CD4-positive, CD25-positive, alpha-beta regulatory T cell (primary cell): ENCODE data around the gene TNFSF10. TPM values are rescaled to one million over a fixed set of nuclear protein-coding genes. Genes with fewer than 3 reads are reported as not detected.

Experiments
- ATAC-seq, 2 donors: fragments of 150-1000 bp; cut with Tn5 transposase; one replicate each; pipeline ENCODE4 v1.10.0; 2021; ENCODE audit warnings: low read depth in 2 of 2, moderate number of reproducible peaks in 2 of 2, moderate library complexity in 1 of 2
- DNase-seq, 3 donors: peaks; one replicate each; pipeline versions ENCODE4 v3.0.0 to v3.0.0-alpha.2; 2012 to 2022; ENCODE audit warnings: mixed read lengths in 1 of 3
- H3K27ac ChIP-seq: one replicate; pipeline ENCODE4 v1.7.0; 2013; ENCODE audit warnings: mild to moderate bottlenecking, low read length; ENCODE audit not compliant: insufficient read depth, poor library complexity, severe bottlenecking
- H3K27me3 ChIP-seq: one replicate; pipeline ENCODE4 v1.7.0; 2013; ENCODE audit warnings: low read length; ENCODE audit not compliant: control insufficient read depth, insufficient read depth
- H3K36me3 ChIP-seq: one replicate; pipeline ENCODE4 v1.7.0; 2013; ENCODE audit warnings: mild to moderate bottlenecking, low read length, moderate library complexity; ENCODE audit not compliant: control insufficient read depth, insufficient read depth
- H3K4me1 ChIP-seq: 2 replicates; pipeline ENCODE4 v1.7.0; 2013; ENCODE audit warnings: mild to moderate bottlenecking, low read length; ENCODE audit not compliant: insufficient read depth, control insufficient read depth, poor library complexity, severe bottlenecking
- H3K4me3 ChIP-seq: one replicate; pipeline ENCODE4 v1.7.0; 2013; ENCODE audit warnings: low read depth, mild to moderate bottlenecking, low read length, moderate library complexity
- H3K9me3 ChIP-seq, 2 experiments: 1 replicate in 1 of 2; 2 replicates in 1 of 2; pipeline ENCODE4 v1.7.0; 2013; ENCODE audit warnings: low read length in 2 of 2, mild to moderate bottlenecking in 1 of 2, moderate library complexity in 1 of 2; ENCODE audit not compliant: control insufficient read depth in 2 of 2
- H3K27ac Mint-ChIP-seq, 3 donors: one replicate each; pipeline ENCODE4 v1.8.0; 2020 to 2022; ENCODE audit warnings: mild to moderate bottlenecking in 3 of 3, mixed read lengths in 3 of 3, moderate library complexity in 2 of 3
- H3K27me3 Mint-ChIP-seq: one replicate; pipeline ENCODE4 v1.8.0; 2022; ENCODE audit warnings: mild to moderate bottlenecking, mixed read lengths
- H3K36me3 Mint-ChIP-seq: one replicate; pipeline ENCODE4 v1.8.0; 2020; ENCODE audit warnings: mixed read lengths
- H3K4me1 Mint-ChIP-seq, 4 donors: one replicate each; pipeline ENCODE4 v1.8.0; 2020 to 2022; ENCODE audit warnings: mixed read lengths in 4 of 4, mild to moderate bottlenecking in 1 of 4
- H3K4me3 Mint-ChIP-seq, 4 donors: one replicate each; pipeline ENCODE4 v1.8.0; 2020 to 2022; ENCODE audit warnings: mild to moderate bottlenecking in 4 of 4, mixed read lengths in 4 of 4, moderate library complexity in 3 of 4
- H3K9me3 Mint-ChIP-seq, 7 donors: one replicate each; pipeline ENCODE4 v1.8.0; 2020 to 2022; ENCODE audit warnings: mixed read lengths in 7 of 7, mild to moderate bottlenecking in 3 of 7, moderate library complexity in 2 of 7
- polyA plus RNA-seq, 4 donors: library from polyadenylated mRNA; unstranded; fragments of 300-500 nt; fragmentation: Illumina TruSeq; gene quantifications; one replicate each; pipeline ENCODE4 v1.2.3, GENCODE V29; 2021
- total RNA-seq: library from RNA; stranded (reverse); gene quantifications from one replicate; pipeline ENCODE4 v1.2.3, GENCODE V29; 2022

The TNFSF10 gene
- total and polyA plus RNA-seq, 5 donors from 2014 or later: 29.1 to 93.4 (median 58.0) TPM

DNA sequence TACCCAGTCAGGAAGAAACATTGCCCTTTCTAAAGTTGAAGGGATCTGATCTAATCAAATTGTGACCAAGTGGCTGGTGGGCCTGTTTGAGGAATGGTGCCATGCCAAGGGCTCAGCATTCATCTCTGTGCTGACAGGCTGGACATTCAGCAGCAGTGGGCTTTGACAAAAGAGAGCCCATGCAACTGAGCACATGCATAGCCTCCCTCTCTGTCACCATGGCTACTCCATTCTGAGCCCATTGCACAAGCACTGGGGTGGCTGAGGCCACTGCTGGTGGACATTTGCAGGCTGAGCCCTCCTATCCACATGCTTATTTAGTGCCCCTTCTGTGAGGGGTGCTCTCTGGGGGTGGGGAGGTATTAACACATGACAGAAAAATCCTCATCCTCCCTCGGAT lies 28.6 kb upstream of the TNFSF10 start:
- H3K27ac ChIP-seq: no peak overlapping the region
- no peak overlapping the region for H3K4me3 Mint-ChIP-seq
- no peaks in the 10 kb centered on the region for H3K36me3 ChIP-seq
- H3K4me3 ChIP-seq: no peak overlapping the region
- H3K27ac Mint-ChIP-seq: no peak overlapping the region
- H3K9me3 ChIP-seq: no peaks in the 10 kb centered on the region
- H3K4me1 ChIP-seq: no peaks in the 10 kb centered on the region
- H3K27me3 Mint-ChIP-seq: no peaks in the 10 kb centered on the region
- H3K4me1 Mint-ChIP-seq: peaks cover 0 to 4% (median 1%) of the 10 kb centered on the region in 4 donors
- no peaks in the 10 kb centered on the region for H3K27me3 ChIP-seq
- ATAC-seq (no peak), DNase-seq (no peak)
- H3K36me3 Mint-ChIP-seq: no peaks in the 10 kb centered on the region
- peaks cover 0 to 1% (median 0%) of the 10 kb centered on the region in 7 donors for H3K9me3 Mint-ChIP-seq

DNA sequence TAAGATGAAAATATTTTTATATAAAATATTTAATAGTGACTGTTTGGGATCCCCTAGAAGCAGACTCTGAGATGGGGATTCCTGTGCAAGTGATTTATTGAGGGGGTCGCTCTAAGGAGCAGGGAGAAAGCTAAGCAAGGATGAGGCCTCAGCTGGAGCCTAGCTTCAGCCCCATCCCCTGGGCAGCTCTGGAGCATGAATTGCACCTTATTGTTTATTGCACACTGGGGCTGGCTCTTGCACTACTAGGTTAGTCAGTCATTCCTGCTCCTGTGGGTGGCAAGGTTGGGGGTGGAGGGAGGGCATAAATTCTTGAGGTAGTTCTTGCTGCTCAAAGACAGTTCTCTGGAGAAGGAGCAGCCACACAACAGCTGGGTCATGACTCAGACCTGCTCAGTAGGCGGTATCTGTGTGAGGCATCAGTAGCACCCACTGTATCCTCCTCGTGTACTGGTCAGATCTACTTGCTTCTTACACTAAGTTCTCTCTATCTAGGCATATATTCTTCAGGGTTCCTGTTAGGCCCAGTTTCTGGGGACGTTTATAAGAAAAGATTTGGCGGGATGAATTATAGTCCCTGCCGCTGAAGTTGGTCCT lies 27.2 kb upstream of the TNFSF10 start:
- no peak overlapping the region for H3K4me3 ChIP-seq
- no peaks in the 10 kb centered on the region for H3K9me3 ChIP-seq
- Mint-ChIP-seq H3K36me3 (no peaks in the 10 kb centered on the region), H3K27ac (no peak overlapping the region), H3K9me3 (peaks cover 0 to 1% (median 0%) of the 10 kb centered on the region in 7 donors), H3K4me3 (no peak overlapping the region), H3K27me3 (no peaks in the 10 kb centered on the region), H3K4me1 (peaks cover 0 to 14% (median 7%) of the 10 kb centered on the region in 4 donors)
- H3K36me3 ChIP-seq: no peaks in the 10 kb centered on the region
- no peaks in the 10 kb centered on the region for H3K27me3 ChIP-seq
- peak; percentile 84 to 97 for ATAC-seq
- no peaks in the 10 kb centered on the region for H3K4me1 ChIP-seq
- H3K27ac ChIP-seq: no peak overlapping the region
- DNase-seq: peak in 1 of 3 donors; percentile 69

DNA sequence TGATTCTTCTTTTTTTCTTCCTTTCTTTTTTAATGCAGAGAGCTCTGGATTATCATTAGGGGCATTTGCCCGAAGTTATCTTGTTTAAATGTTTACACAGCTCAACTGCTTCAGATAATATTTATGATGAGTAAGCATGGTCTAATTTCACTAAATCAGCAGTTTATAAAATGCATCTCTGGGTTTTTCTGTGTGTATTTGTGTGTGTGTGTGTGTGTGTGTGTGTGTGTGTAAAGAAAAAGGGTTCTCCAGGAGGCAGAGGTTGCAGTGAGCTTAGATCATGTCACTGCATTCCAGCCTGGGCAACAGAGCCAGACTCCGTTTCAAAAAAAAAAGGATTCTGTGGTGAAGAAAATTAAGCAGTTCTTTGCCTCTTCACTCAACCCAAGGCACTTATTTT lies 25.9 kb upstream of the TNFSF10 start:
- Histone ChIP-seq H3K4me1 (no peaks in the 10 kb centered on the region), H3K27me3 (no peaks in the 10 kb centered on the region), H3K27ac (no peak overlapping the region), H3K4me3 (no peak overlapping the region), H3K9me3 (no peaks in the 10 kb centered on the region), H3K36me3 (no peaks in the 10 kb centered on the region)
- DNase-seq (no peak), ATAC-seq (no peak)
- Mint-ChIP-seq H3K36me3 (no peaks in the 10 kb centered on the region), H3K27me3 (no peaks in the 10 kb centered on the region), H3K4me3 (no peak overlapping the region), H3K27ac (no peak overlapping the region), H3K4me1 (peaks cover 0 to 15% (median 9%) of the 10 kb centered on the region in 4 donors), H3K9me3 (peaks cover 0 to 1% (median 0%) of the 10 kb centered on the region in 7 donors)

DNA sequence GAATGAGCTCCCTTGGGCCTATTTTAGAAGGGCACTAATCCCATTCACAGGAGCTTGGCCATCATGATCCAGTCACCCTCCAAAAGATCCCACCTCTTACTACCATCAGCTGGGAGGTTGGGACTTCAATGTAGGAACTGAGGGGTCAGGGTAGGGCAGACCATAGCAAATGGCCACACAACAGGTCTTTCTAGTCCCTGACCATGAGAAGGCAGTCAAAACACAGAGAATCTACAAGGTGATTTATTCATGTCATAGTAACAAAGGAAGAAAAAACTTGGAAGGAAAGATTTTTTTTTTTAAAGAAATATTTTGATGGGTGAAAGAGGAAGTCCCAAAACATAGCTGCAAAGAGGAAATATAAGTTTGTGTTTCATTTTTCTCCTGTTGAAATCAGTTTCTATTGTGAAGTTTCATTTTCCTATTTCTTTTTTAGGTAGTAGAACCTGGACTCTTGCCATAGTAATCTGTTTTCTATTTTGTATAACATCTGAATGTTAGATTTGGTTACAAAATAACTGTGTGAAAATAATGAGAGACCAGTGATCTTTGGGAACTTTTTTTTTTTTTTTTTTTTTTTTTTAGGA lies 23.5 kb upstream of the TNFSF10 start:
- Histone ChIP-seq H3K9me3 (no peaks in the 10 kb centered on the region), H3K36me3 (no peaks in the 10 kb centered on the region), H3K4me1 (no peaks in the 10 kb centered on the region), H3K27ac (no peak overlapping the region), H3K27me3 (no peaks in the 10 kb centered on the region), H3K4me3 (no peak overlapping the region)
- DNase-seq: no peak
- H3K4me3 Mint-ChIP-seq: peak overlapping the region in 2 of 4 donors; percentile 5 to 57
- no peaks in the 10 kb centered on the region for H3K9me3 Mint-ChIP-seq
- peaks cover 0 to 15% (median 11%) of the 10 kb centered on the region in 4 donors for H3K4me1 Mint-ChIP-seq
- no peaks in the 10 kb centered on the region for H3K36me3 Mint-ChIP-seq
- H3K27me3 Mint-ChIP-seq: no peaks in the 10 kb centered on the region
- no peak for ATAC-seq
- H3K27ac Mint-ChIP-seq: peak overlapping the region in 1 of 3 donors; percentile 59

DNA sequence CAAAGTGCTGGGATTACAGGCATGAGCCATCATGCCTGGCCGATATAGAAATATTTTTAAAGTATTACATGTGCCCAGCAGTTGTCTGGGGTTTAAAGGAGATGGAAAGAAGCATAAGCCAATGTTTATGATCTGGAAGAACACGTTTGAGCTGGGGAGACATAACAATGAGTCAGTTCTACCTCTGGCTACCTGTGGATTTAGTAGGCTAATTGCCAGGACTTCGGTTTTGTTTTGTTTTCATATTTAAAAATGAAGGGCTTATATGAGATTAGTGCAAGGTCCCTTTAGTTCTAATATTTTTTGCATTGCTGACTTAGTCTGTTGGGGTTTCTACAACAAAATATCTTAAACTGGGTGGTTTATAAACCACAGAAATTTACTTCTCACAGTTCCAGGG lies 22.9 kb upstream of the TNFSF10 start:
- no peak overlapping the region for H3K27ac Mint-ChIP-seq
- no peaks in the 10 kb centered on the region for H3K9me3 Mint-ChIP-seq
- no peak for DNase-seq
- H3K4me3 ChIP-seq: no peak overlapping the region
- H3K36me3 ChIP-seq: no peaks in the 10 kb centered on the region
- ATAC-seq: no peak
- no peaks in the 10 kb centered on the region for H3K27me3 ChIP-seq
- peaks cover 0 to 15% (median 11%) of the 10 kb centered on the region in 4 donors for H3K4me1 Mint-ChIP-seq
- no peaks in the 10 kb centered on the region for H3K27me3 Mint-ChIP-seq
- no peaks in the 10 kb centered on the region for H3K4me1 ChIP-seq
- H3K27ac ChIP-seq: no peak overlapping the region
- H3K9me3 ChIP-seq: no peaks in the 10 kb centered on the region
- H3K4me3 Mint-ChIP-seq: no peak overlapping the region
- H3K36me3 Mint-ChIP-seq: no peaks in the 10 kb centered on the region

DNA sequence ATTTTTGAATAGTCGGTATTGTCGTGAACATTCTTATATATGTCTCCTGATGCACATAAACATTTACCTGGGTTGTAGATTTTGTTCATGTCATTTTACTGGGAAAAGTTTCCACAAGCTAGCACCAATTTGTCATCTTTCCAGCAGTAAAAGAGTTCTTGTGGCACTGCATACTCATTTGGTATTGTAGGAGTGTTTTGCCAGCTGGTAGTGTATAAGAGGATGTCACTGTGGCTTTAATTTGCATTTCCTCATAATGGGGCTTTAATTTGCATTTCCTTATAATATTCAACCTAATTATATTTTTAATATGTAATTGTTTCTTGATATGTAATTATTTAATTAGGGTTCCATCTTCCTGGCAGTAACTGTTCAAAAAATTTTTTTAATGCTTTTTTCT lies 21.2 kb upstream of the TNFSF10 start:
- H3K4me3 Mint-ChIP-seq: no peak overlapping the region
- H3K27ac ChIP-seq: no peak overlapping the region

DNA sequence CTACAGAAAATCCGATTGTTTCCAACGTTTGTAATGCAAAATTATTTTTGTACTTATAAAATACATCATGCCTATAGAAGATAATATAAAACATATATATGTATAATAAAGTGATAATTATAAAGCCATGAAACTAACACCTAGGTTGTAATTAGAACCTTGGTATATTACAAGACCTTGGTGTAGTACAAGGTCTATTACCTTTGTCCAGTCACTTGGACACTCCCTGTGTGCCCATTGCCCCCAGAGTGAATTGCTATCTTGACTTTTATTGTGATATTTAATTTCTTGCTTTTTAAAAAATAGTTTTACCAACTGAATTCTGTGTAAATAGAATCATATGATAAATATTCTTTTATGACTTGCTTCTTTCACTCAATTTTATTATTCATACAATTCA lies 20.7 kb upstream of the TNFSF10 start:
- no peak overlapping the region for H3K4me3 ChIP-seq
- no peaks in the 10 kb centered on the region for H3K36me3 ChIP-seq
- no peak overlapping the region for H3K27ac Mint-ChIP-seq
- ATAC-seq (no peak), DNase-seq (no peak)
- H3K9me3 Mint-ChIP-seq: no peaks in the 10 kb centered on the region
- no peaks in the 10 kb centered on the region for H3K27me3 Mint-ChIP-seq
- H3K9me3 ChIP-seq: no peaks in the 10 kb centered on the region
- no peaks in the 10 kb centered on the region for H3K36me3 Mint-ChIP-seq
- peaks cover under 1 to 17% (median 11%) of the 10 kb centered on the region in 4 donors for H3K4me1 Mint-ChIP-seq
- no peaks in the 10 kb centered on the region for H3K4me1 ChIP-seq
- no peaks in the 10 kb centered on the region for H3K27me3 ChIP-seq
- no peak overlapping the region for H3K27ac ChIP-seq
- no peak overlapping the region for H3K4me3 Mint-ChIP-seq

More for the DNA sequence above, 21.2 kb upstream of the TNFSF10 start:
- ATAC-seq: no peak
- no peaks in the 10 kb centered on the region for H3K4me1 ChIP-seq
- Mint-ChIP-seq H3K4me1 (peaks cover 0 to 15% (median 10%) of the 10 kb centered on the region in 4 donors), H3K27ac (no peak overlapping the region), H3K27me3 (no peaks in the 10 kb centered on the region), H3K36me3 (no peaks in the 10 kb centered on the region), H3K9me3 (no peaks in the 10 kb centered on the region)
- no peaks in the 10 kb centered on the region for H3K9me3 ChIP-seq
- H3K36me3 ChIP-seq: no peaks in the 10 kb centered on the region
- no peak overlapping the region for H3K4me3 ChIP-seq
- H3K27me3 ChIP-seq: no peaks in the 10 kb centered on the region
- DNase-seq: no peak

DNA sequence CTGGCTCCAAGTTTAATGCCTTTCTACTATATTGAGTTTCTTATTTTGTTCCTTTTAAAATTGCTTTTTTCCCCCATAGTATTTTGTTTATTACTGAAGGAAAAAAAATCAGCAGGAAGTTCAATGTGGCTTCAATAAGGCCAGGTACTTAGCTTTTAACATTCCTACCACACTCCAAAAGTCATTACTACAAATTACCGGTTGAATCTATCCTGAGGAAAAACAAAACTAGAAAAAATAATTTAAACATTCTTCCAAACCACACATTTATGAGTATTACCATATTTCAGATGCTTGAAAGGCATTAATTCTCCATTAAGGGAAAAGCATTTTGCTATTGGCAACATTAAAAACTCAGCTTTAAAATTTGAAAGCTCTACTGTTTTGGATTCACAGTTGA lies 20.2 kb upstream of the TNFSF10 start:
- no peaks in the 10 kb centered on the region for H3K27me3 Mint-ChIP-seq
- no peaks in the 10 kb centered on the region for H3K27me3 ChIP-seq
- DNase-seq (no peak), ATAC-seq (no peak)
- H3K4me1 ChIP-seq: no peaks in the 10 kb centered on the region
- no peaks in the 10 kb centered on the region for H3K36me3 Mint-ChIP-seq
- H3K27ac Mint-ChIP-seq: peak overlapping the region in 1 of 3 donors; percentile 17
- no peaks in the 10 kb centered on the region for H3K9me3 ChIP-seq
- H3K27ac ChIP-seq: no peak overlapping the region
- H3K9me3 Mint-ChIP-seq: no peaks in the 10 kb centered on the region
- H3K4me3 ChIP-seq: no peak overlapping the region
- H3K36me3 ChIP-seq: no peaks in the 10 kb centered on the region
- H3K4me3 Mint-ChIP-seq: no peak overlapping the region
- peaks cover 5 to 21% (median 15%) of the 10 kb centered on the region in 4 donors for H3K4me1 Mint-ChIP-seq
